GM18861 (cell line): ENCODE measurements around the gene AGPS.
"Not testable (repeated sequence)": the region's sequence is repeated elsewhere in the genome, so short reads cannot be mapped to it uniquely, and the experiment has no call there.

ENCODE experiments used
- ATAC-seq: cut with Tn5 transposase; IDR thresholded peaks from one replicate; pipeline ENCODE4 v1.9.1; 2021; ENCODE audit not compliant: unreplicated experiment

AGPS gene

GRCh38 chr2:177385151-177385550, 7.4 kb upstream of the AGPS start:
- no peak for ATAC-seq

DNA sequence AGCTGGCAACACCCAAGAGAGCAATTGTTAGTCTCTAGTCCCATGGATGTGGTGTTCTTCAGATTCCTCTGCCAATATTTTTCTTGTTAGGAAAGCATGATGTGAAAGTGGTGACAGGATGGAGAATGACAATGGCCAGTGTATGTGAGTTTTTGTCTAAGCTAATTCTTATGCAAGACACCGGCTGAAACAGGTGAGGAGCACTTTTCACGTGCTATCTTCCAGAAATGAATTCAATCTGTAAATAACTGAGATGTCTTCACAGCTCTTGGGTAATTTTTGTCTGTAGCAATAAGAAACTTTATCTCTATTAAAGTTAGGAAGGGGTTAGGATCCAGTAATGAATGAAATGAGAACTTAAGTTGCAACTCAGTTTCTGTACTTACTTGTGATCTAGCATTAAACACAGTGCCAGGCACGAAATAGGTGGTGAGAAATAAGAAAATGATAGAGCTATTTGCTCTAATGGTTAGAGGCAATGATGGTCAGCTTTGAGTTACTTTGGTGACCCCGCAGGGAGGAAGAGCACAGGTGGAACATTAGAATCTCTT, 676 bp upstream of the AGPS start:
- no peak for ATAC-seq

- ATAC-seq = no peak
Observed at GRCh38 chr2:177393203-177393755, 706 bp downstream of the AGPS start.

- ATAC-seq = no peak
Observed at GRCh38 chr2:177393824-177394593, 1.4 kb downstream of the AGPS start.

- ATAC-seq = no peak
Observed at GRCh38 chr2:177394594-177394973, 2.0 kb downstream of the AGPS start.

GRCh38 chr2:177395351-177396065, 2.9 kb downstream of the AGPS start:
- ATAC-seq = no peak

DNA sequence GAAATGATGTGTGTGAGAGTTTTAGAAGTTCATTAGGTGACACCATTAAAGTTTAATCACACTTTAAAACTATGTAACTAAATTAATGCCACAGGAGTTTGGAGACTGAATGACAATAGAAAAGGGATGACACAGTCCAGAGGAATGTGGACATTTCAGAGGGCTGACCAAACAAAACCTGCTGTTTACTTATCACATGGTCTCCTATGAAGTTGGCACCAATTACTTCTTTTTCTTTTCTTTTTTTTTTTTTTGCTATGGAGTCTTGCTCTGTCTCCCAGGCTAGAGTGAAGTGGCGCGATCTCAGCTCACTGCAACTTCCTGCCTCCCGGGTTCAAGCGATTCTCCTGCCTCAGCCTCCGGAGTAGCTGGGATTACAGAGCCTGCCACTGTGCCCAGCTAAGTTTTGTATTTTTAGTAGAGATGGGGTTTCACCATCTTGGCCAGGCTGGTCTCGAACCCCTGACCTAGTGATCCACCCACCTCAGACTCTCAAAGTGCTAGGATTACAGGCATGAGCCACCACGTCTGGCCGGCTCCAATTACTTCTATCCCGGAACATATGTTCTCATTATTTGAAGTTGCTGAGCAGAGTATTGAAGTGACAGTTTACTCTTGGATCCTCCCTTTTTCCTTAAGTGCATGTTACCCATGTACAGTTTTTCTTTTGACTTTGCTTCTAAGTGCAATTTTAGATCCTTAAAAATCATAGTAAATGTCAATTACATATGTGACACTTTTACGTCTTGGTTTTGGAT, 4.3 kb downstream of the AGPS start:
- ATAC-seq = no peak

DNA sequence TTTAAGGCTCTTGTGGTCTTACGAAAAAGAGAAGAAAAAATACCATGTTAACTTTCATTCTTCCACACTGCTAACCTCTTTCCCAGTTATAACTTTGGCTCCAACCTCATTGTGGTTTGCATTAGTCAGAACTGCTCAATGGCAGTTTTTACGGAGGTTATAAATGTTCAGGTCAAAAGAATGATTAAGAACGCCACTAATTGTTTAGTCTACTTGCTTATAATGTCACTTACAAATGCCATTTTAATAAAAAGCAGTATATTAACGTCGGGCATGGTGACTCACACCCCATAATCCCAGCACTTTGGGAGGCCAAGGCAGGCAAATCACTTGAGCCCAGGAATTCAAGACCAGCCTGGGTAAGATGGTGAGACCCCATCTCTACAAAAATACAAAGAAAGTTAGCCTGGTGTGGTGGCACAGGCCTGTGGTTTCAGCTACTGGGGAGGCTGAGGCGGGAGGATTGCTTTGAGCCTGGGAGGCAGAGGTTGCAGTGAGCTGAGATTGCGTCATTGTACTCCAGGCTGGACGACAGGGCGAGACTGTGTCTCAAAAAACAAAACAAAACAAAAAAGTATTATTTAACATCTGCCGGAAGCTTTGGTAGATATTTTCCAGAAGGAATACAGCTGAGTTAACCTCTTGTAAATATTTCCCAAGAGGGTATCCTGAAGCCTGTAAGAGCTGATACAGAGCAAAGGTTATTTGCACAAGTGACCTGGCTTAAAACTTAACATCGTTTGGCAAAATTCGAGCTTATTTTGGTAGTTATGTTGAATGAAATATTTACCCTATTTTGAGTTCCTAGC, 5.1 kb downstream of the AGPS start:
- no peak for ATAC-seq

DNA sequence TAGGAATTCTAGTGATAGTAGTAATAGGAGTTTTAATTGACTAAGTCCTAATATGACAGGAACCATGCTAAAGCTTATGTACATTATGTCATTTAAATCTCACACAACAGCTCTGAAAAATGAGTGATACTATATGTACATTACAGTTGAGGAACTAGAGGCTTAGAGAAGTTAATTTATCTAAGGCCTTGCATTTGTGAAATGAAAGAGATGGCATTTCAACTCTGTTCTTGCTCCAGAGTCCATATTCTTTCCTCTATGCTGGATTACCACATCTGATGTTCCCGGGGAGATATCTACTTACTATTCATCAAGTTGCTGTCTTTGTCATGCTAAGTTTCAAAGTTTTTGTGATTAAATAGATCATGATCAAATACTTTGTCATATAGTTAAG, 5.7 kb downstream of the AGPS start:
- no peak for ATAC-seq

- no peak for ATAC-seq
Observed at GRCh38 chr2:177398791-177399190, 6.2 kb downstream of the AGPS start.

GRCh38 chr2:177399376-177399775, 6.8 kb downstream of the AGPS start:
- ATAC-seq = no peak

DNA sequence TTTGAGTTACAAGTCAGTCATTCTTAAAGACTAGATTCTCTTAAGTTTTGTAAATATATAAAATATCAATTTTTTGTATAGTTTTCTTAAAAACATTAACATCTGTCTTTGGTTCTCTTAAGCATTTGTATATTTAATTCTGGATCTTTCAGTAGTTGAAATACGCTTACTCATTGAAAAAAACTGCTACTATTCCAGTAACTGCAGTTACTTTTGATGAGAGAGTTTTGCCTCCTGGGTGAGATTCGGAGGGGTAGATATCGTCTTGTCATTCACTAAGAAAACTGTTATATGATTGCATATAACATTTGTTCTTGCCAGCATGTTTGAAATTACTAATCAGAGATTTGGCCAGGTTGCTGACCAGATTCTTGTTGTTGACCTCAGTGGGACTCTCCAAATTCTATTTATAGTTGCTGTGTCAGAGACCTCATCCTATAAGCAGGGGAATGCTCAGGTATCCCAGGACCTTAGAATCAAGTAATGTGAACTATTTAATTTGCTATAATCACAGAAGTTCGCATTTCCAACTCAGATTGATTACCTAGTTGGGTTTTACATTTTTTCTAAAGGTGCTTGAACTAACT, 7.9 kb downstream of the AGPS start:
- ATAC-seq = no peak

GRCh38 chr2:177402096-177402495, 9.5 kb downstream of the AGPS start:
- ATAC-seq = no peak

- ATAC-seq = no peak
Observed at GRCh38 chr2:177403838-177404237, 11.3 kb downstream of the AGPS start.

- no peak for ATAC-seq
Observed at GRCh38 chr2:177404243-177404642, 11.7 kb downstream of the AGPS start.

DNA sequence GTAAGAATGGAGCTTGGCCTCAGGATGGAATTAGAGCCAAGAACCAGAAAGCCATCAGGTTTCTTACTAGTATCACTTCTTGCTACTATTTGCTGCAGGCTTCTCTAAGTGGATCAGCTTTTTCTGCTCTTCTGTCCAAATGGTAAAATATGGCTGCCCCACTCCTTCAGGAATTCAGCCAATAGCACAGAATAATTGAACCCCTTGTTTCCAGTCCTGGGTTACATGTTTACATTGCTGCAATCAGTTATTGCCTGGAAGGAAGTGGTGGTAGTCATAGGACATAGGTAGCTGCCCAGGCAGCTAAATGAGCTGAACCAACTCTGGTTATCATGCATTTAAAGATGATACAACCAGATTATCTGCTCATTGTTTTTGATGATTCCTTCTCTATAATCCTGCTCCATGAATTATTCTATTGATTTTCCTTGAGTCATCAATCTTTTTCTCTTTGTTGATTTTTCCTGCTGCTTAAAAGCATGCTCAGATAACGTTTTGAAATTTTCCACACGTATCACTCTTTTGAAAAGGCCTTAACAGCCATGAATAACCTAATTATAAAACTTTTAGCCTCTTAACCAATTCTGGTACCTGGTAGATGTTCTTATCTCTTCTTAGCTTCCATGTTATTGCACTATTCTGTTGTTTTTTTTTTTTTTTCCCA, 12.6 kb downstream of the AGPS start:
- no peak for ATAC-seq

GRCh38 chr2:177406182-177406581, 13.6 kb downstream of the AGPS start:
- no peak for ATAC-seq

DNA sequence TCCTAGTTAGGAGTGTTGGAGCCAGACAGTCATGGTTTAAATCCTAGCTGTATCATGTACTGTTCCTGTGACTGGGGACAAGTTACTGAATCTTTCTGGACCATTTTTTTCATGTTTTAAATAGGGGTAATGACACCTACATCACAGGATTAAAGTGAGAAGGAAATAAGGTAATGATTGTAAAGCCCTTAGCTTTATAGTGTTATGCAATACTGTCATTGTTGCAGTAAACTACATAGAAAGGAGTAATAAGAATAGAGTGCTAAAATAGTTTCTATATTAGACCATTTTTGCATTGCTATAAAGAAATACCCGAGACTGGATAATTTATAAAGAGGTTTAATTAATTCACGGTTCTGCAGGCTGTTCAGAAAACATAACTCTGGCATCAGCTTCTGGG, 14.5 kb downstream of the AGPS start:
- ATAC-seq = no peak

DNA sequence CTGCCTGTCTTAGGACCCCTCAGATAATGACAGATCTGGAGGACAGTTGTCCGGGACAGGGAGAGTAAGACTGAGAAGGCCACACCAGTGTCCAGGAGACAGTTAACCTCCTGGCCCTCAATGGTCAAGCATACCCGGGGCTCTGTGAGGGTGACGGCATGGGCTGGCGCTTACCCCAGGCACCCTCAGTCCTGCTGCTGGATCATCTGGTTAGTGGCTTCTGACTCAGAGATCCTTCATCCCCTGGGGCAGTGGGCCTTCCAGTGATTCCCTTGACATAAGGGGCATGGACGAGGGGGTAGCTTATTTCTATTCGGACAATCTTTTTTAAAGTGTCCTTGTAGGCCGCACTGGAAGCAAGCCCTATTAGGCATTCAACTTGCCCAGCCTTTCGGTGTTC, 18.1 kb downstream of the AGPS start:
- ATAC-seq = not testable (repeated sequence)

DNA sequence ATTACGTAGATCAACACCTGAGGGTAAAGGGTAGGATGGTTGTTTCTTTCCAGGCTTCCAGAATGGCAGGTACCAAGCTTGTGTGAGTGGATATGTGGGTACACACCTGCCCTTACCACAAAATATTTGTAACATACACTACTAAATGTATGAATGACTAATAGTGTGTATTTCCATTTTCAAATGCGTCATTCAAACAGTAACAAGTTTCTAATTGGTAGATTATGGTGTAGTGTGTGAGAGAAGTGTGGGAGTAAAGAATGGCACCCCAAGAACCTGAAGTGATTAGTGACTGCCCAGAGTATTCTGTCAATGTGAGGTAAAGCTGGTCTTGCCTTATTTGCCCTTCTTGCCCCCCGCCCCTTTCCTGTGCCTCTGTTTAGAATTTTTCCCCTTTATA, 21.1 kb downstream of the AGPS start:
- ATAC-seq = no peak
